ENCODE data around the gene KHDC1.
A peak's percentile ranks its signal among the peaks of the same experiment; 100 is the strongest.
"Not testable (repeated sequence)": the region's sequence is repeated elsewhere in the genome, so short reads cannot be mapped to it uniquely, and the experiment has no call there.

KHDC1 gene

GRCh38 chr6:73242001-73242400 is 21.0 kb downstream of the KHDC1 start:
- H3K4me3 ChIP-seq (ENCODE audit: low read depth, low read length): no peak overlapping the region
- DNase-seq (ENCODE audit: low read depth): no peak
- no peak for TF ChIP-seq CTCF (IDR thresholded peaks at IDR 0.05; ENCODE audit: low read depth, low read length, missing control alignments)
- in situ Hi-C loops (cut with HindIII; ENCODE audit: low sequenced_read_pairs): no loop called here

GRCh38 chr6:73240730-73241129 is 22.3 kb downstream of the KHDC1 start:
- in situ Hi-C loops (cut with HindIII; ENCODE audit: low sequenced_read_pairs): no loop called here
- TF ChIP-seq CTCF (IDR thresholded peaks at IDR 0.05; ENCODE audit: low read depth, low read length, missing control alignments): no peak
- H3K4me3 ChIP-seq (ENCODE audit: low read depth, low read length): no peak overlapping the region

GRCh38 chr6:73236144-73236750 is 26.7 kb downstream of the KHDC1 start:
- in situ Hi-C loops (cut with HindIII; ENCODE audit: low sequenced_read_pairs): no loop called here
- no peak for TF ChIP-seq CTCF (IDR thresholded peaks at IDR 0.05; ENCODE audit: low read depth, low read length, missing control alignments)
- no peak overlapping the region for H3K4me3 ChIP-seq (ENCODE audit: low read depth, low read length)
- peak; percentile 27 for DNase-seq (ENCODE audit: low read depth)

More at GRCh38 chr6:73240730-73241129, 22.3 kb downstream of the KHDC1 start:
- no peak for DNase-seq (ENCODE audit: low read depth)

- DNase-seq (ENCODE audit: low read depth): no peak
- in situ Hi-C loops (cut with HindIII; ENCODE audit: low sequenced_read_pairs): no loop called here
- no peak overlapping the region for H3K4me3 ChIP-seq (ENCODE audit: low read depth, low read length)
- no peak for TF ChIP-seq CTCF (IDR thresholded peaks at IDR 0.05; ENCODE audit: low read depth, low read length, missing control alignments)
These were observed 28.3 kb downstream of the KHDC1 start for GRCh38 chr6:73234733-73235132.

- H3K4me3 ChIP-seq (ENCODE audit: low read depth, low read length); DNase-seq (ENCODE audit: low read depth); in situ Hi-C loops (cut with HindIII; ENCODE audit: low sequenced_read_pairs): not testable (repeated sequence)
These were observed 29.0 kb downstream of the KHDC1 start for GRCh38 chr6:73233971-73234370.

- no peak overlapping the region for H3K4me3 ChIP-seq (ENCODE audit: low read depth, low read length)
- in situ Hi-C loops (cut with HindIII; ENCODE audit: low sequenced_read_pairs): no loop called here
- TF ChIP-seq CTCF (IDR thresholded peaks at IDR 0.05; ENCODE audit: low read depth, low read length, missing control alignments): no peak
- DNase-seq (ENCODE audit: low read depth): no peak
These were observed 29.9 kb downstream of the KHDC1 start for GRCh38 chr6:73233048-73233447.

- in situ Hi-C loops (cut with HindIII; ENCODE audit: low sequenced_read_pairs): no loop called here
- no peak overlapping the region for H3K4me3 ChIP-seq (ENCODE audit: low read depth, low read length)
- no peak for TF ChIP-seq CTCF (IDR thresholded peaks at IDR 0.05; ENCODE audit: low read depth, low read length, missing control alignments)
- no peak for DNase-seq (ENCODE audit: low read depth)
These were observed 31.0 kb downstream of the KHDC1 start for GRCh38 chr6:73231986-73232391.
